Hematopoietic multipotent progenitor cell treated with erythropoietin and hydrocortisone succinate and interleukin-3 and kit ligand, for 8 days (in vitro differentiated cells): ENCODE data around the gene TSC2.
"Not testable (repeated sequence)": the region's sequence is repeated elsewhere in the genome, so short reads cannot be mapped to it uniquely, and the experiment has no call there.

Experiments
- DNase-seq: peaks from one replicate; pipeline ENCODE4 v3.0.0-alpha.2; 2015

Gene TSC2

DNA sequence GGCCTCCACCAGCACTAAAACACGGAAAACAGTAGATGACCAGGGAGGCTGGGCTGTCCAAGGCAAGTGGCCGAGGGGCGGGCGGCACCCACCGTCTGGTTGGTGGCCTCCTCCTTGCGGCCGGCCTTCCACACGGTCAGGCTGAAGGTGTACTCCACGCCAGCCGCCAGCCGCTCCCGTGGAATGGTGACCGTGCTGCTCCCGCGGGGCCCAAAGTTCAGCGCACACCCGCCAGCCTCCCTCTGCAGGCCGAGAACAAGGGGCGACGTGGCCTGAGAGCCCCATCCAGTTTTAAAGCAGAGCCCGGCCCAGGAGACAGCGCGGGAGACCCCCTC is 60.0 kb downstream of the TSC2 start:
- DNase-seq, result not testable (repeated sequence)

DNA sequence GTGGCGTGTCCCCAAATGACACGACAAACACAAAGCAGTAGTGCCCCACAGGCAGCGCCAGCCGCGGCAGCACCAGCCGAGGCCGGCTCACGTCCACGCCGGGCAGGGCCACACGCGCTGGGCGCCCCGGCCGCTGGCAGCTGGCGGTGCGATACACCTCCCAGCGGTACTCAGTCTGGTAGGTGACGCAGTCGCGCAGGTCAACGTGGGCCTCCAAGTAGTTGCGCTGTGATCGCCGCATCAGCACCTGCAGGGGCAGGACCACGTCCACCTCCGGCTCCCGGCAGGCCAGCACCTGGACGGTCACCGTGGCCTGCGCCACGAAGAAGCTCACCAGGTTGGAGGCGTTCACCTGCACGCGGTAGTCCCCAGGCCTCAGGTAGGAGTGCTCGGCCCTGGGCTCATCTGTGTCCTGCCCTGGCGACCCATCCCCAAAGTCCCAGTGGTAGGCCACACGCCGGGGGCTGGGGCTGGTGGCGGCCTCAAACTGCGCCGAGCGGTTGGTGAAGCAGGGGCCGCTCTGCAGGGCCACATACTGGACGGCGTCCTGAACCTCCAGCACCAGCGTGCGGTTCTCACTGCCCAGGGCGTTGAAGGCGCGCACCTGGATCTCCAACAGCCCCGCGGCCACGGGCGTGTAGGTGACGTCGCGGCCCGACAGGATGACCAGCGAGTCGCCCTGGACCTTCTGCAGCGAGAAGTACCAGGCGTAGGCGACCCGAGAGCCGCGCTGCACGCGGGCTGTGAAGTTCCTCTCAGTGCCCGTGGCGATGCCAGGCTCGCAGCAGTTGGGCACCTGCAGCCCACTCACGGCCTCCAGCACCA is 60.9 kb downstream of the TSC2 start:
- DNase-seq, result not testable (repeated sequence)

DNA sequence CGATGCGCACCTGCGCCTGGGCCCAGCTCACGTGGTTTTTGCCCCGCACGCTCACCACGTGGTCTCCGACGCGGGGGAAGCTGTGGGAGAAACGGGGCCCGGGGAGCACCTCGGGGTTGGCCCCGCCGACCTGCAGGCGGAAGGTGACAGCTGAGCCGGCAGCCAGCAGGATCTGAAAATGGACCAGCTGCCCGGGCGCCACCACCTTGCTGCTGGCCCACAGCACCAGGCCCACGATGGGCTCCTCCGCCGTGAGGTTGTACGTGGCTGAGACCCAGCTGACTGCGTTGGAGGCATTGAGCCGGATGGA is 61.4 kb downstream of the TSC2 start:
- not testable (repeated sequence) for DNase-seq

DNA sequence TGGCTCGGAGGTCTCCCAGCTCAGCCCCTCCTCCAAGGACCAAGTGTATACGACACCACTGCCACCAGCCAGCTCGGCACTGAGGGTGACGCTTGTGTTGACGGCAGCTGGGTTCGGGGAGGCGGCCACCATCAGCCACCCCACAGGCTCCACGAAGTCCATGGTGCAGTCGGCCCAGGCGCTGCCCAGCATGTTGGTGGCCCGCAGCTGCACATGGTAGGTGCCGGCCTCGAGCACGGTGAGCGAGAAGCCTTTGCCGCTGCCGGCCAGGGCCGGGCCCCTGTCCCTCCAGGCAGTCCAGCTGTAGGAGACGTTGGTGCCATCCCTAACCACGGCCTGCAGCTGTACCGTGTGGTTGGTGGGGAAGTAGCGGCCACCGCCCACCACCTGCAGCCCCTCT is 62.1 kb downstream of the TSC2 start:
- DNase-seq, result not testable (repeated sequence)

DNA sequence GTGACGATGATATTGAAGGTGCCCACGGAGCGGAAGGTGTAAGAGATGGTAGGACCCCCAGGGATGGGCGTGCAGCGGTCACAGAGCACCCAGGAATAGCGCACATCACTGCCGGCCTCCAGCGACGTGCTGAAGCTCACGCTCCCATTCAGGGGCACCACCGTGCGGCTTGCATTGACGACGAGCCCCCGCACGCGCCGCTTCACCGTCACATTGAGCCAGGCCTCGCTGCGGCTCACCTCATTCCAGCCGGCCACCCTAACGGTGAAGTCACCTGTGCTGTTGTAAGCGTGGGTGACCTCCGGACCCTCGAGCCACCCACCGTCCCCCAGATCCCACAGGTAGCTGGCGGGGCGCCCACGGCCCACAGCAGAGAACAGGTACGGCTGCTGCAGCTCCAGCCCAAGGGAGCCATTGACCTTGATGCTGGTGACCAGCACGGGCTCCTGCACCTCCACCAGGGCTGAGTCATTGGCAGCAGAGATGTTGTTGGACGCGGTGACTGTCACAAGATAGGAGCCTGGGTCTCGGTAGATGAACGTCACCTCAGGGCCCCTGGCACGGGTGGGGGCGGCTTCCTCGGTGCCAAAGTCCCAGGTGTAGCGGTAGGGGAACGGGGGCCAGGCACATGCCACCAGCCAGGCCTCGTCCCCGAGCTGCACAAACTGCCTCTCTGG is 62.7 kb downstream of the TSC2 start:
- DNase-seq, result not testable (repeated sequence)

DNA sequence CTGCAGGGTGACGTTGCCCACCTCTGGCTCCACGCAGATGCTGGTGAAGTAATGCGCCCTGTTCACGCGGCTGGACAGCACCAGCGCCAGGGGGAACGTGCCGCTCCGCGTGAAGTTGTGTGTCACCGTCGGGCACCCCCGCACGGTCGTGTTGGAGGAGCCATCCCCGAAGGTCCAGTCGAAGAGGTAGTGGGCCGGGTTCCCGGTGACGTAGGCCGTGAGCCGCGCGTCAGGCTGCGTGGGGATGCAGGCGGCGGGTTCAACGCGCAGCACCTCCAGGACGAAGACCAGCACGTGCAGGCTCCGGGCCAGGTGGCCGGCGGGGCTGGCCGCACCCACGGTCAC is 63.2 kb downstream of the TSC2 start:
- not testable (repeated sequence) for DNase-seq

DNA sequence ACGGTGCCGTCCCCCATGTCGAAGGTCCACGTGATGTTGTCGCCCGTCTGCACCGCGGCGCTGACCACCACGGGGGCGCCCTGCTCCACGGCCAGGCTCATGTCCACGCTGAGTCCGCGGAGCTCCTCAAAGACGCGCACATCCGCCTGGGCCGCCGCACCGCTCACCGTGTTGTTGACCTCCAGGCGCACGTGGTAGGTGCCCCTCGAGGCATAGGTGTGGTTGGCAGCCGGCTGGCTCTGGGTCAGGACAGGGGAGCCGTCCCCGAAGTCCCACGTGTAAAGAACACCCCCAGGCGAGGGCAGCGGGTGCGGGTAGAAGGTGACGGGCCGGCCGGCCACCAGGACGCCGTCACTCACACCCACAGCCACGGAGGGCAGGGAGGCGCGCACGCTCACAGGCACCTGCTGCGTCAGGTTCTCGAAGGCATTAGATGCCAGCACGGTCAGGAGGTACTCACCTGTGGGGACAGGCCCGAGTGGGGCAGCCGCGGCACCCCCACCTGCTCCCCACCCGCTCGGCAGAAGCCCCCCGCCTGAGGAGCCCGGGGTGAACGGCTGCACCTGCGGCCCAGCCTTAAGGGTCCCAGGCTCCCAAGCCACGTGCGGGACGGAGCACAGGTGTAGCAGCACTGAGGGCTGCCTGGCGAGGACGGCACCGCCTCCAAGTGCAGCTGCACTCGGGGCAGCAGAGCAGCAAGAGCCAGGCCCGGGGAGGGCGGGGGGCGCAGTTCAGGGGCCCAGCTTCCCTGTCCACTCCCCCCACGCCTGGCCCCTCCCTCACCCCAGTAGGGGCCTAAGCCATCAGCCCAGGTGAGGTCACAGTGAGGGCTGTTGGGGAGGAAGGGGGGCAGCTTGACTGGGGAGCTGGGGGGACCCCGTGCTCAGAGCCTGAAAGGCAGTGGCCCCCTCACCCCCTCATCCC is 63.9 kb downstream of the TSC2 start:
- not testable (repeated sequence) for DNase-seq

DNA sequence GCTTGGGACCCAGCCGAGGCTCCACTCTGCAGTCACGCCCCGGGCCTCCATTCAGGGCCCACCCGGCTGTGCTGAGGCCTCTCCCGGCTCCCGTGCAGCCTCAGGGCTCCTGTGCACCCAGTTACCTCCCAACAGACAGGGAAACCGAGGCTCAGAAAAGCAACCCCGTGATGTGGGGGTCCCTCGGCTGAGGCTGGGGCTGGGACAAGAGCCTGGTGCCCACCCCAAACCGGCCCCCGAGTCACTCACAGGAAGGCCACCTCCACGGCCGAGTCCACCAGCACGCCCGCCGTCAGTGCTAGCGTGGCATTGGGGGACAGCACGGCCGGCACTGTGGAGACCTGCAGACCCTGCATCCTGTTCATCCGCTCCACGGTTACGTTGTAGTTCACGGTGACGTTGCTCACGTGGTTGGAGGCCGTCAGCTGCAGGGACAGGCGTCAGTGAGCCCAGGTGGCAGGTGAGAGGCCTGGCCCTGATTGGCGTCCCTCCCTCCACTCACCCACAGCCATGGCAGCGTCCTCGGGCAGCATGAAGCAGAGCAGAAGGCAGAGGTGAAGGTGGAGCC is 64.8 kb downstream of the TSC2 start:
- DNase-seq, result not testable (repeated sequence)

DNA sequence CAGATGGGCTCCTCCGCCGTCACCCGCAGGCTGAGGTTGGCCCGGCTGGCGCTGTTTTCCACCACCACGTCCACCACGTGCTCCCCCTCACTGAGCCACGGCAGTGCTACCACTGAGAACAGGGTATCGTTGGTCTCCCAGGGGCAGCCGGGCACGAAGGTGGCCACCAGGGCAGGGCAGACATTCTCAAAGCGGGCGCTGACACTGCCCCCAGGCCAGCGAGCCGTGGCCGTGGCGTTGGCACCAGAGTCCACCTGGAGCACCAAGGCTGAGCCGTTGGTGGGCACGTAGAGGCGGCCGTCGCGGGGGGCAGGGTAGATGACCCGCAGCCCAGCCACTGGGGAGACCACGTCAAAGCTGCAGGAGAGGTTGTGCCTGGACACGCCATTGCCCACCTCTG is 66.4 kb downstream of the TSC2 start:
- not testable (repeated sequence) for DNase-seq

DNA sequence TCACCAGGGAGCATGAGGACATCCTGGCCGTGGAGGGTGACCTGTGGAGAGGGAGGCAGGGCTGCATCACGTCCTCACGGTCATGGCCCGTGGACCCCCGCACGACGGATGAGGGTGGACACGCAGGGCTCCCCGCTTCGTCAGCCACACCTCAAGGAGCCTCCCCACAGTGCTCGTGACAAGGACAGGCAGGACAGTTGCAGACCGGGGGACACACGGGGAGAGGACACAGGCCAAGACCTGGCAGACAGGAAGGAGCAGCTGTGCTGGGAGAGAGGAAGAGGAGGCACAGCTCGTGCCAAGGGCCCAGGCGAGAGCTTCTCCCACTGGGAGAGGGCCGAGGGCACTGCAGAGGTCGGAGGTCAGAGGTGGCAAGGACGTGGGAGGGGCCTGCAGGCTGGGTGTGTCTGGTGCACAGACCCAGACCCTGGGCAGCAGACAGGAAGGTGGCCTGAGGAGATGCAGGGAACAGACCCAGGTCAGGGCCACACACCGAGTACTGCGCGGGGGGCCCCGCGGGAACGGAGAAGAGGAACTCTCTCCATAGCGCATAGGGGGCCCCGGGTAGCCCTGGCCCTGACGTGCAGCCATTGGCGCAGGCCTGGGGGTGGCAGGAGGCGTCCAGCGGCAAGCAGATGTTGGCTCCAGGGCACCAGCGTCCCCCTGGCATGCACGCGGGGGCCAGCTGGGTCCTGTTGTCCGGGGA is 67.3 kb downstream of the TSC2 start:
- not testable (repeated sequence) for DNase-seq

DNA sequence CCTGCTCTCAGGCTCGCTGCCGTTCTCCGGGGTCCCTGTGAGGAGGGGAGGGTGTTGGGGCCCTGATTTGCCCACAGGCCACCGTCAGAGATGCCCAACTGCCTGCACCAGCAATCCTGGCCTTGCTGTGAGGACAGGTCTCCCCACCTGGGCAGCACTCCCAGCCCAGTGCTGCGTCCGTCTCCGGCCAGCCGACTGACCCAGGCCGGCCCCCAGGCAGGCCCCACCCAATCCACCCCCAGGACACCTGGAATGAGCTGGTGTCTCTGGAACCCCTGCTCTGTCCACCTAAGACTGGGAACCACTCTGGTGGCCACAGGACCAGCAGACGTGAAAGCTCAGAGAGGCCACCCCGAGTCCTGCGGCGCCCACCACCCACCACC is 67.8 kb downstream of the TSC2 start:
- no peak for DNase-seq

DNA sequence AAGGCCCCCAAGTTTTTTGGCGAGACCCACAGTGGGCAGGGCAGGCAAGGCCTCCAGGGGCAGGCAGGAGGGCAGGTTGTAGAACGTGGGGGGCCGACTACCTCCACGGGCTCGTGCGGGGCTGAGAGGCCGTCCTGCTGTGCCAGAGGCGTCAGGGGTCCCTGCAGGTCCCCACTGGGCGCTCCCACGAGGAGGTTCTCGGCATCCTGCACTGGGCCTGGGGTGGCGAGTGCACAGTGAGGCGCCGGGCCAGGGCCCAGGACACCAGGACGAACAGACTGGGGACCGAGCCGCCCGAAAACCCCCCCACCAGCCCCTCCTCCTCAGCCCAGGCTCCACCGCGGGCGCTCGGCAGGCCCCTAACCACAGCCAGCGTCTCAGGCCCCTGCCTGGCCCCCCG is 68.6 kb downstream of the TSC2 start:
- not testable (repeated sequence) for DNase-seq

DNA sequence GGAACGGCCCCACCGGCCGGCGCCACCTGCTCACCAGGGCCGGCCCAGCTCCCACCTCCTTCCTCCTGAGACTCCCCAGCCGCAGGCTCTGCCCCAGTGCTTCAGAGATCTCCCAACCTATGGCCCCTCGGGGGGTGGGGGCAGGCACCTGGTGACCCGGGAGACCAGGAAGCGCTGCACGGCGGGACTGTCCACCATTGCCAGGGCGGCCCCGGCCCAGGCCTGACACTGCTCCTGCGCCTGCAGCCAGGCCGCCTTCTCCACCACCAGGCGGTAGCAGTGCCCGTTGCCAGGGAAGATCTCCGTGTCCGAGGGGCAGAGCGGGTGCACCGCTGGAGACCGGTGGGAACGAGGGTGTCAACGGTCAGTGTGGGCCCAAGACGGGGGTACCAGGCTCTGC is 69.6 kb downstream of the TSC2 start:
- not testable (repeated sequence) for DNase-seq

DNA sequence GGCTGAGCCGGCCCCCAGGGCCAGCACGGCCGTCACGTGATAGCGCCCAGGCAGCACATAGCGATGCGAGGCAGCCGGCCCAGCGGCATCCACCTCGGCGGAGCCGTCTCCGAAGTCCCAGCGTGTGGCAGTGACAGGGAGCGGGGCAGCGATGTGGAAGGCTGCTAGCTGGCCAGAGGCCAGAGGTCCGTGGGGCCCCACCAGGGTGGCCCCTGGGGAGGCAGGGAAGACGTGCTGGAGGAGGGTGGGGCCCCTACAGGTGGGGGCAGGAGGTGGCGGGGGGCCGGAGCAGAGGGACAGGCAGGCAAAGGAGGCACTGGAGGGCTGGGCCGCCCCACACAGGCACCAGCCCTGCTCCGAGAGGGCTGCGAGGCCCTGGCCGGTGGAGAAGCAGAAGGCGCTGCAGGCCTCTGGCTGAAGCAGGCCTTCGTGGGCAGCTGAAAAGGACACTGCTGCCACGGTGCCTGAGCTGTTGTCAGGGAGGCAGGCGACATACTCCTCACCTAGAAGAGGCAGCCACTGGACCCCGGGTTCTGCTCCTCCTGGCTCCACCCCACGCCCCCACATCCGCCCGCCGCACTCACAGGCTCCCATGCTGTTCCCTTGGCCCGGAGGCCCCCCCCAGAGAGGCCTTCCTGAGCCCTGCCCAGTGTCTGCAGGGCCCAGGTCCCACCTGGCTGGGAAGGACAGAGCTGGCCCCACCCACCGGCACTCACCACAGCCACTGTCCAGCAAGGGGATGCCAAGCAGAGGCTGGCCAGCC is 70.4 kb downstream of the TSC2 start:
- not testable (repeated sequence) for DNase-seq

DNA sequence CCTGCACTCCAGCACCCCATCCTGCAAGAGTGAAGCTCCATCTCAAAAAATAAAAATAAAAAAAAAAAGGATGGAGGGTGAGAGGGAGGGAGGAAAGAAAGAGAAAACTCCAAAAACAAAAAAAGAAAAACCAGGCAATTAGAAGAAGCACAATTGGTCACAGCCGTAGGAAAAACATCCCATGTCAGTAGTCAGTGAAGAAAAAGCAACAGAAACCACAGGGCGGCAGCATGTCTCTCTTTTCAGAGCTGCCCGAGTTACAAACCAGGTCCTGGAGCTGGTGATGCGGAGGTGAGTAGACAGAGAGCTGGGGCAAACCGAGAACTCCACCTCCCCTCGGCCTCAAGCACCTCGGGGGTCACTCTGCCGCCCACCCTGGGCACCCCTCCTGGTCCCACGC is 73.5 kb downstream of the TSC2 start:
- DNase-seq, result peak; percentile 52

DNA sequence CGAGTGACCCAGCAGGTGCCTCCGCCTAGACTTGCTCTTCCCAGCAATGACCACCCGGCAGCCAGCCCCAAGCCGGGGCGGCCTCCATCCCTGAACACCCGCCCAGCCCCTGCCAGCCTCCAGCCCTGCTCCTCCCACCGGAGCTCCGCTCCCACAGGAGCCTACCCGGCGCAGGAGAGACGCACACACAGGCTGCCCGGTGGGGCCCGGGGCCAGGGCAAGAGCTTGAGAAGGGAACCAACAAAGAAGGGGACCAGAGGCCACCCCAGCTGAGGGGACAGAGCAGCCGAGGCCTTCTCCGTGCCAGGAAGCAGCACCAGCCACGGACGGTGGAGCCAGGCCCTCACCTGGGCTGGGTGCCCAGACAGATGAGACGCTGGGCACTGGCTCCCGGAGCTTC is 74.1 kb downstream of the TSC2 start:
- no peak for DNase-seq

DNA sequence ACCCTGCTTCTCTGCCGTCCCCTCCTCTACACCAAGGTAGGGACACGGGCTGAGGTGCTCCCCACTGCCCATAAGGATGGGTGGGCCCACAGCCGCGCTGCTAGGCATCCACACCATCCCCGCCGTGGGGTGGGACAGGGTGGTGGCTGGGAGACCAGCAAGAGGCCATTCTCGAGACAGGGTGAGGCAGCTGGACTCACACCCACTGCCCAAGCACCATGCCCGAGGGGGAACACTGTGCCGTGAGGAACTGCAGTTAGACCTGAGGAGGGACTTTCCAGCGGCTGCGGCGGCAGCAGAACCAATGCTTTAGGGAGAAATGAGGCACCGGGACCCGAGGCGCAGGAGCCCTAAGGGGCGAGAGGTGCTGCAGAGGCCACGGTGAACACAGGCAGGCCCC is 74.6 kb downstream of the TSC2 start:
- no peak for DNase-seq

DNA sequence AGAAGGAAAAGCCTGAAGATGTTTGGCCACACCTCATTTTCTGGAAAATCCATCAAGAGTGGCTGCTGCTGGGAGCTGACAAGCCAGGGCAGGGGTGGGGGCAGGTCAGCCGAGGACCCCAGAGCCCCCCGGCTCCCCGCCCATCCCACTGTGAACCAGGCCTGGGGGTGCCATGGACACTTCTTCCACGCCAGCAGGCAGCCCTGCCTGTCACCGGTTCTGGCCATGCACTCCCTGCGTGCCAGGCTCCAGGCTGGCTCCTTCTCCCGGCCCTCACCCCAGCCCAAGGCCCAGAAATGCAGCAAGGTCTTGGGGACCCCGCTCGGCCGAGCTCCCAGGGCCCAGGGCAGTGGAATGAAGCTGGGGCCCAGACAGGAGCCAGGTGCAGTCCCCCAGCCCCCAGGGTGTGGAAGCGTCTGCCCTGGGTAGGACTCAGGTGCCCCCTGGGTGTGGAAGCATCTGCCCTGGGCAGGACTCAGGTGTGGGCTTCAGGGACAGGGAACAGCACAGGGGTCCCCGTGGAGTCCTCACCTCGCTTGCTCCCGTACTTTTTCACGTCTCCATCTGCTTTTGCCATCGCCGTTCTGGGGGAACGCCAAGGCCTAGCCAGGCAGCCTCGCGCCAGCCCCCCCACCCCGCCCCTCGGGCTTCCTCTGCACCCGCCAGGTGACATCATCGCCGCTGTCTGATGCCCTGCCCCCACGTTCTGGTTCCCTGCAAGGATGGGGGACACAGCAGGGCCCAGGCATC is 75.3 kb downstream of the TSC2 start:
- DNase-seq, result not testable (repeated sequence)

DNA sequence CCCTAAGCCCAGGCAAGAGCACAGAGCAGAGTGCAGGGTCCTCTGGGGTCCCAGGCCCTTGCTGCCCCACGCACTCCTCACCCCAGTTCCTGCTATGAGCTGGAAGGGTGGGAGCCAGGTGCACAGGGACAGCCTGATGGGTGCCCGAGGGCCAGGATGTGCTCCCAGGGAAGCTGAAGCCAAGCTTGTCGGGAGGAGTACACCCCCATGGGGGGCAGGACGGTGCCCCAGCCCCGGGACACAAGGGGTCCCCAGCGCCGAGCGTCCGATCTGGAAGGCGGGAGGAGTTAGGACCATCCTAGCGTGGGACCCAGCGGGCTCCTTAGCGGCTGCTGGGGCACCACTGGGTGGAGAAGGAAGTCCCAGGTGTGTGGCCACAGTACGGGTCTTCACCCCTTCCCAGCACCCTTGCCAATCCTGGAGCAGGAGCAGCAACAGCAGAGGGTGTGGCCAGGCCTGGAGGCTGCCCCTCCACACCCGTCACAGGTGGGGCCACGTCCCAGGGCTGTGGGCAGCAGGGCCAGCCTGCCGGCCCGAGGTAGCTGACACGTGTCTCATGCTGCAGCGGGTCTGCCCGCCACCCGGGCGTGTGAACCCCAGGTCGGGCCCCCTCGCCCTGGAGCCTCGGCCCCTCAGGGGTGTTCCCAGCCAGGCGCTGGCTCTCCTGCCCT is 76.1 kb downstream of the TSC2 start:
- DNase-seq, result not testable (repeated sequence)

DNA sequence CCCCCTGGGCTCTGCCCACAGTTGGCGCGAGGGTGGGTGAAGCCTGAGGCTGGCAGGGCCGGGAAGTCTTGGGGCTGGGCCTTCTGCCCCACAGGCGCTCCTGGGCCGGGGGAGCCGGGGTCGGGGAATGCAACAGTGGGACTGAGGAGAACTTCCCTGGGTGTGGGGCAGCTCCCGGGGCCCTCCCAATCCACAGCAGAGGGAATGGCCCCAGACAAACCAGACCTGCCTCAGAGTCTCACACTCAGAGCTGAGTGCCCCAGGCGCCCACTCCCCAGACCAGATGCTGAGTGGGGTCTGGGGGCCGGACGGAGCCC is 76.5 kb downstream of the TSC2 start:
- not testable (repeated sequence) for DNase-seq
